K562 (cell line): ENCODE results near the gene FAR2.

ENCODE experiments used
- POLR2A ChIP-seq: fragments of 450-650 bp; conservative IDR thresholded peaks from 2 replicates; pipeline ENCODE4 v1.6.1; 2016
- YY1 ChIP-seq, 3 experiments: IDR thresholded peaks; 2 replicates each; pipeline ENCODE4 v1.6.1; 2011; ENCODE audit warnings: low read length in 2 of 3, mild to moderate bottlenecking in 2 of 3, moderate library complexity in 2 of 3, borderline replicate concordance in 1 of 3, control low read depth in 1 of 3, low read depth in 1 of 3; ENCODE audit not compliant: insufficient read depth in 3 of 3, insufficient replicate concordance in 2 of 3, control insufficient read depth in 1 of 3, insufficient read length in 1 of 3; ENCODE audit errors: extremely low read depth in 1 of 3
- TF ChIP-seq, protein P1 (sequence below): fragments of 250-450 bp; sonication (Bioruptor Pico); IDR thresholded peaks from 2 replicates; pipeline ENCODE4 v1.8.0; 2021; ENCODE audit warnings: moderate library complexity, mild to moderate bottlenecking, inconsistent platforms
- TF ChIP-seq, protein P2 (sequence below), 2 experiments: IDR thresholded peaks; 2 replicates each; pipeline ENCODE4 v1.6.1; 2012; ENCODE audit warnings: improper control_type of control experiment in 2 of 2, low read depth in 2 of 2, low read length in 2 of 2, borderline replicate concordance in 1 of 2

DNA sequence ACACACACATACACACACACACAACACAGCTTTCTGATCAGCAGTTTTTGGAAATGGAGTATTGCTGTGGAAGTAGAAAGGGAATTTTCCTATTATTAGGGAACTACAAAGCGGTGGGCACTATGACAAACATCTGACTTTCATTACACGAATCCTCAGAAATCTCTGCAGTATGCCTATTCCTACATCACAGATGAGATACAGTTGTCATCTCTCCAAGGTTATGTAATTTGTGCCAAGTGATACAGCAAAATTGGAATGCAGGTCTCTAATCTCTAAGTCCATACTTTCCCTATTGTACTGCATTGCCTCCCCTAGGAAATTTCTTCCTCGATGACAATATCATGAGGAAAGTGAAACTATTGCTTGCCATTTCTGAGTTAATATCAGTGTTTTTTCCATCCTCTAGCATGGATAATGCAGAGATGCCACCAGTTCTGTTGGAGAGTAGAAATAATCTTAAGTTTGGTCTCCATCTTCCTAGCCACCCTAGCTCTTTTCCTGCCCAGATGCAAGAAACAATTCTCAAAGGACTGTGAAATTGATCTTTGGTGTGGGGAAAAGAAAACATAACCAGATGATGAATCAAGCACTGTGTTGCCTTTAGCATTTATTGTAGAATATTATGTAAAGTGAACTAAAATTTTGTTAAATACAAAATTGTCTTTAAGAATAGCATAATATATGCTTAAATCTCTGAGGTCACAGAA is 137.2 kb downstream of the FAR2 start:
- TF ChIP-seq POLR2A (no peak), YY1 (IDR thresholded peaks at IDR 0.05; ENCODE audit: borderline replicate concordance in 1 of 3, control insufficient read depth in 1 of 3, extremely low read depth in 1 of 3, insufficient read depth in 3 of 3, insufficient read length in 1 of 3, insufficient replicate concordance in 2 of 3, low read depth in 1 of 3, low read length in 2 of 3) (no peak)
- TF ChIP-seq, protein P1, sequence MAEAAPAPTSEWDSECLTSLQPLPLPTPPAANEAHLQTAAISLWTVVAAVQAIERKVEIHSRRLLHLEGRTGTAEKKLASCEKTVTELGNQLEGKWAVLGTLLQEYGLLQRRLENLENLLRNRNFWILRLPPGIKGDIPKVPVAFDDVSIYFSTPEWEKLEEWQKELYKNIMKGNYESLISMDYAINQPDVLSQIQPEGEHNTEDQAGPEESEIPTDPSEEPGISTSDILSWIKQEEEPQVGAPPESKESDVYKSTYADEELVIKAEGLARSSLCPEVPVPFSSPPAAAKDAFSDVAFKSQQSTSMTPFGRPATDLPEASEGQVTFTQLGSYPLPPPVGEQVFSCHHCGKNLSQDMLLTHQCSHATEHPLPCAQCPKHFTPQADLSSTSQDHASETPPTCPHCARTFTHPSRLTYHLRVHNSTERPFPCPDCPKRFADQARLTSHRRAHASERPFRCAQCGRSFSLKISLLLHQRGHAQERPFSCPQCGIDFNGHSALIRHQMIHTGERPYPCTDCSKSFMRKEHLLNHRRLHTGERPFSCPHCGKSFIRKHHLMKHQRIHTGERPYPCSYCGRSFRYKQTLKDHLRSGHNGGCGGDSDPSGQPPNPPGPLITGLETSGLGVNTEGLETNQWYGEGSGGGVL: no peak
- TF ChIP-seq, protein P2, sequence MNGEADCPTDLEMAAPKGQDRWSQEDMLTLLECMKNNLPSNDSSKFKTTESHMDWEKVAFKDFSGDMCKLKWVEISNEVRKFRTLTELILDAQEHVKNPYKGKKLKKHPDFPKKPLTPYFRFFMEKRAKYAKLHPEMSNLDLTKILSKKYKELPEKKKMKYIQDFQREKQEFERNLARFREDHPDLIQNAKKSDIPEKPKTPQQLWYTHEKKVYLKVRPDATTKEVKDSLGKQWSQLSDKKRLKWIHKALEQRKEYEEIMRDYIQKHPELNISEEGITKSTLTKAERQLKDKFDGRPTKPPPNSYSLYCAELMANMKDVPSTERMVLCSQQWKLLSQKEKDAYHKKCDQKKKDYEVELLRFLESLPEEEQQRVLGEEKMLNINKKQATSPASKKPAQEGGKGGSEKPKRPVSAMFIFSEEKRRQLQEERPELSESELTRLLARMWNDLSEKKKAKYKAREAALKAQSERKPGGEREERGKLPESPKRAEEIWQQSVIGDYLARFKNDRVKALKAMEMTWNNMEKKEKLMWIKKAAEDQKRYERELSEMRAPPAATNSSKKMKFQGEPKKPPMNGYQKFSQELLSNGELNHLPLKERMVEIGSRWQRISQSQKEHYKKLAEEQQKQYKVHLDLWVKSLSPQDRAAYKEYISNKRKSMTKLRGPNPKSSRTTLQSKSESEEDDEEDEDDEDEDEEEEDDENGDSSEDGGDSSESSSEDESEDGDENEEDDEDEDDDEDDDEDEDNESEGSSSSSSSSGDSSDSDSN (IDR thresholded peaks at IDR 0.05; ENCODE audit: borderline replicate concordance in 1 of 2, low read depth in 2 of 2, low read length in 2 of 2): no peak
